Measurements from ENCODE around the gene KCNN4. TPM values are rescaled to one million over a fixed set of nuclear protein-coding genes. Genes with fewer than 3 reads are reported as not detected.
A peak's percentile ranks its signal among the peaks of the same experiment; 100 is the strongest.

KCNN4 gene
- total and polyA plus RNA-seq, 10 of the 15 experiments (the other 5 are each of a cell fraction or from before 2014, with no cell fraction given) = 1.4 to 112 (median 77.9) TPM

DNA sequence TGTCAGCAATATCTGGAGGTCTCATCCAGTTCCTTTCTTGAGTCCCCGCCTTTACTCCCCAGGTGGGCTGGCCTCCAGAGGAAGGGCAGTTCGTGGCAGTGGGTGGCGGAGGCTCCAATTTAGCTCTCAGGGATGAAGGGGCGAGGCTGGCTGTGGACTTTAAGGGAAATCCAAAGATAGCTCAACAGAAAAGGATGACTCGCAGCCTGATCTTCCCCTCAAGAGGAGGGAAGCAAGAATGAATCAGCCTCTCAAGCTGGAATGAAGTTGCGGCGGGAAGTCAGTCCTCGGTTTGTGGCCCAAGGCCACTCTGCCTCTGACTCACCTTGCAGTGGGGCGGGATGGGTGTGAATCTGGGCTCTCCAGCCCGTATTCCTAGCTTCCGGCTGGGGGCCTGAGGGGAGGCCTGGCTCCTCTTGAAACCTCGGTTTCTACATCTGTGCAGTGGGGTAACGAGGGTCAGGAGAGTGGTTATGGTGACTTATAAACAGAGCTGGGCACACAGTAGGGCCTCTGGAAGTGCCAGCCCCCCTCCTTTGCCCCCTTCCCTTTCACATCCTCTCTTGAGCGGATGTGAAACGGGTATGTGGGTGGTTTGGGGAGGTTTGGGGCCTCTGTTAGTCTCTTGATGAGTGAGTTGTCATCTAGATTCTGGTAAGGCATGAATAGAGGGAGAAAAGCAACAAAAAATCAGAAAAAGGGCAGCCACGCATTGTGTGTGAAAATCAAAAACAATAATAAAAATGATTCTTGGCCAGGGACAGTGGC is 15.5 kb downstream of the KCNN4 start (continued):
- no peak for TF ChIP-seq TAF1 (IDR thresholded peaks at IDR 0.05; ENCODE audit: borderline replicate concordance, low read depth, low read length)
- no peak for TF ChIP-seq KAT2A (conservative IDR thresholded peaks at IDR 0.05; ENCODE audit: control insufficient read depth, low read depth, low read length)
- peak; percentile 89 for TF ChIP-seq POU2F2 (IDR thresholded peaks at IDR 0.05; ENCODE audit: borderline replicate concordance, low read depth, low read length)
- no peak for TF ChIP-seq NRF1 (conservative IDR thresholded peaks at IDR 0.05; ENCODE audit: low read depth, low read length)
- TF ChIP-seq BHLHE40 (IDR thresholded peaks at IDR 0.05; ENCODE audit: borderline replicate concordance in 1 of 2, low read depth in 2 of 2, low read length in 1 of 2) = peak; percentile 78 to 80
- peak; percentile 98 to 100 for TF ChIP-seq ETV6 (conservative IDR thresholded peaks at IDR 0.05 in 1 of 2, IDR thresholded peaks at IDR 0.05 in 1 of 2; ENCODE audit: borderline replicate concordance in 1 of 2, low read depth in 1 of 2)
- TF ChIP-seq, protein P1, sequence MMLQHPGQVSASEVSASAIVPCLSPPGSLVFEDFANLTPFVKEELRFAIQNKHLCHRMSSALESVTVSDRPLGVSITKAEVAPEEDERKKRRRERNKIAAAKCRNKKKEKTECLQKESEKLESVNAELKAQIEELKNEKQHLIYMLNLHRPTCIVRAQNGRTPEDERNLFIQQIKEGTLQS (IDR thresholded peaks at IDR 0.05; ENCODE audit: borderline replicate concordance, extremely low read depth, low read depth, low read length) = no peak
- TF ChIP-seq RAD51 (IDR thresholded peaks at IDR 0.05) = peak; percentile 41; the same call in 1 of the 2 replicates
- TF ChIP-seq STAT1 (conservative IDR thresholded peaks at IDR 0.05) = no peak
- TF ChIP-seq SMAD1 (IDR thresholded peaks at IDR 0.05; ENCODE audit: low read depth, partially characterized antibody) = peak; percentile 26
- TF ChIP-seq ZZZ3 (IDR thresholded peaks at IDR 0.05; ENCODE audit: control insufficient read depth, insufficient read length, low read depth) = no peak
- TF ChIP-seq IKZF1 (conservative IDR thresholded peaks at IDR 0.05) = peak; percentile 100
- no peak for TF ChIP-seq SREBF2 (IDR thresholded peaks at IDR 0.05; ENCODE audit: low read length)
- TF ChIP-seq NFIC (IDR thresholded peaks at IDR 0.05; ENCODE audit: low read depth, low read length) = peak; percentile 98
- peak; percentile 94 for TF ChIP-seq MTA3 (IDR thresholded peaks at IDR 0.05; ENCODE audit: borderline replicate concordance, low read length)
- TF ChIP-seq SRF (IDR thresholded peaks at IDR 0.05; ENCODE audit: low read depth in 2 of 2, low read length in 2 of 2) = peak in 1 of 2 experiments; percentile 87; a peak in 2 of 4 replicates
- TF ChIP-seq KDM1A (IDR thresholded peaks at IDR 0.05; ENCODE audit: borderline replicate concordance) = no peak
- no peak for TF ChIP-seq POLR2AphosphoS5 (IDR thresholded peaks at IDR 0.05; ENCODE audit: low read length)
- TF ChIP-seq TCF7 (IDR thresholded peaks at IDR 0.05; ENCODE audit: borderline replicate concordance) = 0 out of 2 replicates have a peak, but pooled peaks have one; percentile 80
- TF ChIP-seq TBL1XR1 (IDR thresholded peaks at IDR 0.05; ENCODE audit: low read depth, low read length) = peak; percentile 98
- TF ChIP-seq TCF12 (IDR thresholded peaks at IDR 0.05; ENCODE audit: low read depth, low read length) = peak; percentile 89
- peak; percentile 96 for TF ChIP-seq RELA (IDR thresholded peaks at IDR 0.05; ENCODE audit: borderline replicate concordance, partially characterized antibody)
- TF ChIP-seq MYB (IDR thresholded peaks at IDR 0.05; ENCODE audit: borderline replicate concordance, low read depth, low read length) = no peak
- TF ChIP-seq POLR2A (IDR thresholded peaks at IDR 0.05; ENCODE audit: low read depth, low read length) = peak; percentile 62
- TF ChIP-seq, protein P2, sequence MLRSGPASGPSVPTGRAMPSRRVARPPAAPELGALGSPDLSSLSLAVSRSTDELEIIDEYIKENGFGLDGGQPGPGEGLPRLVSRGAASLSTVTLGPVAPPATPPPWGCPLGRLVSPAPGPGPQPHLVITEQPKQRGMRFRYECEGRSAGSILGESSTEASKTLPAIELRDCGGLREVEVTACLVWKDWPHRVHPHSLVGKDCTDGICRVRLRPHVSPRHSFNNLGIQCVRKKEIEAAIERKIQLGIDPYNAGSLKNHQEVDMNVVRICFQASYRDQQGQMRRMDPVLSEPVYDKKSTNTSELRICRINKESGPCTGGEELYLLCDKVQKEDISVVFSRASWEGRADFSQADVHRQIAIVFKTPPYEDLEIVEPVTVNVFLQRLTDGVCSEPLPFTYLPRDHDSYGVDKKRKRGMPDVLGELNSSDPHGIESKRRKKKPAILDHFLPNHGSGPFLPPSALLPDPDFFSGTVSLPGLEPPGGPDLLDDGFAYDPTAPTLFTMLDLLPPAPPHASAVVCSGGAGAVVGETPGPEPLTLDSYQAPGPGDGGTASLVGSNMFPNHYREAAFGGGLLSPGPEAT (IDR thresholded peaks at IDR 0.05; ENCODE audit: low read depth) = peak; percentile 98
- peak; percentile 83 for TF ChIP-seq TARDBP (IDR thresholded peaks at IDR 0.05; ENCODE audit: borderline replicate concordance)
- TF ChIP-seq ZNF384 (IDR thresholded peaks at IDR 0.05; ENCODE audit: borderline replicate concordance, low read depth, low read length) = 0 out of 2 replicates have a peak, but pooled peaks have one; percentile 42
- TF ChIP-seq JUNB (IDR thresholded peaks at IDR 0.05) = peak; percentile 91
- TF ChIP-seq MEF2B (IDR thresholded peaks at IDR 0.05; ENCODE audit: partially characterized antibody, poor library complexity, severe bottlenecking) = peak; percentile 87
- TF ChIP-seq ESRRA (IDR thresholded peaks at IDR 0.05; ENCODE audit: low read length) = no peak
- no peak for TF ChIP-seq NFYA (IDR thresholded peaks at IDR 0.05; ENCODE audit: borderline replicate concordance, low read depth, low read length)
- TF ChIP-seq HDAC2 (IDR thresholded peaks at IDR 0.05) = no peak
